Vagina (tissue), 2 donors: ENCODE results near the gene CRELD2.

Experiments used
- POLR2A ChIP-seq, 2 donors: fragments of 450-650 bp; IDR thresholded peaks; one replicate each; pipeline ENCODE4 v1.6.1; 2017; ENCODE audit warnings: antibody characterized with exemption in 2 of 2, mild to moderate bottlenecking in 2 of 2, moderate library complexity in 2 of 2
- POLR2AphosphoS5 ChIP-seq, 2 donors: sonication (generic); formaldehyde crosslinking; IDR thresholded peaks; one replicate each; pipeline ENCODE4 v1.9.0; 2017; ENCODE audit warnings: antibody characterized with exemption in 2 of 2, mild to moderate bottlenecking in 2 of 2, low read depth in 1 of 2; ENCODE audit not compliant: insufficient read depth in 1 of 2
- TF ChIP-seq, protein P1 (sequence below), 3 experiments: fragments of 450-650 bp in 2 of 3; fragments of 200-600 bp in 1 of 3; sonication (generic) in 1 of 3; IDR thresholded peaks; one replicate each; pipeline ENCODE4 v1.5.1; 2017 to 2019; ENCODE audit warnings: antibody characterized with exemption in 3 of 3, mild to moderate bottlenecking in 2 of 3, moderate library complexity in 2 of 3

DNA sequence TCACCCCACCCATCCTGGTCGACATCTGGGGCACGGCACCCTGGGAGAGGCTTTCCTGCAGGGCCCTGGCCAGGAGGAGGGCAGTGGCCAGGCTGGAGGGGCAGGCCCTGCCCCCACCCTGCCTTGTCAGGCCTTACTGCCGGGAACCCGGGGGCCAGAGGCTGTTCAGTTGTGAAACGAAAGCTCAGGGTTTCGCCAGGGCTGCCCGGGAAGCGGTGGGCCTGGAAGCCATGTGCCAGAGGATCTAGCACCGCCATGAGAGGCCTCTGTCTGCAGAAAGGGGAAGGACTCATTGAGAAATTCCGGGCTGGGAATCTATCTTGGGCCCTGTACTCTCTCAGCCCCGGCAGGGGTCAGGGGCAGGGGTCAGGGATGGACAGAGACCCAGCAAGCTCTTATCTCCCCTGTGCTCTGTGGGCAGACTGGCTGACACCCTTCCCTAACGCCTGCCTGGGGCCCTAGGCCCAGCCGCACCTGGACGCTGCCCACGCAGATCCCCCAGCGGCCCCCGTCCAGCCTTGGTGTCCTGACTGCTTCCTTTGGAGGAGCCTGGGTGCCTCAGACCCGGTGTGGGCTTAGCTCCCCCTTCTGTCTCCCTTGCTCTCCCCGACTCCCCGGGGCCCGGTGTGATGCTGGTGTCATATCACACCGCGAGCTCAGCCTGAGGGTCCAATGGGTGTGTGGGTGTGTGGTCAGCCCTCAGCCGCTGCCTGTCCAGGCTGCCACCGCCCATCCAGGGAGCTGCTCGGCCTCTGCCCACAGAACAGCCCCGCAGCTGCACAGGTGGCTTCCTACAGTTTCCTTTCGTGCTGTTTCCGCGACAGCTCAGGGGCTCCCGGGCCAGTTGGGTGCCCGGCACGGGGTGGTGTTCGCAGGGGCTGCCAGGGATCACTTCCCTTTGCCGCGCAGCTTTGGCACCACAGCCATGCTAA, 48.6 kb downstream of the CRELD2 start:
- TF ChIP-seq, protein P1, sequence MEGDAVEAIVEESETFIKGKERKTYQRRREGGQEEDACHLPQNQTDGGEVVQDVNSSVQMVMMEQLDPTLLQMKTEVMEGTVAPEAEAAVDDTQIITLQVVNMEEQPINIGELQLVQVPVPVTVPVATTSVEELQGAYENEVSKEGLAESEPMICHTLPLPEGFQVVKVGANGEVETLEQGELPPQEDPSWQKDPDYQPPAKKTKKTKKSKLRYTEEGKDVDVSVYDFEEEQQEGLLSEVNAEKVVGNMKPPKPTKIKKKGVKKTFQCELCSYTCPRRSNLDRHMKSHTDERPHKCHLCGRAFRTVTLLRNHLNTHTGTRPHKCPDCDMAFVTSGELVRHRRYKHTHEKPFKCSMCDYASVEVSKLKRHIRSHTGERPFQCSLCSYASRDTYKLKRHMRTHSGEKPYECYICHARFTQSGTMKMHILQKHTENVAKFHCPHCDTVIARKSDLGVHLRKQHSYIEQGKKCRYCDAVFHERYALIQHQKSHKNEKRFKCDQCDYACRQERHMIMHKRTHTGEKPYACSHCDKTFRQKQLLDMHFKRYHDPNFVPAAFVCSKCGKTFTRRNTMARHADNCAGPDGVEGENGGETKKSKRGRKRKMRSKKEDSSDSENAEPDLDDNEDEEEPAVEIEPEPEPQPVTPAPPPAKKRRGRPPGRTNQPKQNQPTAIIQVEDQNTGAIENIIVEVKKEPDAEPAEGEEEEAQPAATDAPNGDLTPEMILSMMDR (IDR thresholded peaks at IDR 0.05): no peak
- TF ChIP-seq POLR2AphosphoS5 (IDR thresholded peaks at IDR 0.05; ENCODE audit: insufficient read depth in 1 of 2, low read depth in 1 of 2): peak in 1 of 2 donors; percentile 60
- TF ChIP-seq POLR2A (IDR thresholded peaks at IDR 0.05): no peak
